HAP-1 (cell line): Measurements from ENCODE around the gene FBXO9.

ENCODE experiments used
- DNase-seq, 2 experiments: peaks; one replicate each; pipeline ENCODE4 v3.0.0-alpha.2; 2016 to 2020; ENCODE audit warnings: low spot score in 2 of 2
- H3K27me3 ChIP-seq: fragments of 250-450 bp; sonication (Bioruptor Pico); 2 replicates; pipeline ENCODE4 v1.5.1; 2020; ENCODE audit warnings: low read depth, mild to moderate bottlenecking, moderate library complexity
- H3K36me3 ChIP-seq: fragments of 250-450 bp; sonication (Bioruptor Pico); replicated peaks from 2 replicates; pipeline ENCODE4 v1.5.1; 2020; ENCODE audit warnings: mild to moderate bottlenecking
- H3K4me1 ChIP-seq: fragments of 250-450 bp; sonication (Bioruptor Pico); 2 replicates; pipeline ENCODE4 v1.5.1; 2020; ENCODE audit warnings: mild to moderate bottlenecking
- H3K4me3 ChIP-seq: fragments of 250-450 bp; sonication (Bioruptor Pico); 2 replicates; pipeline ENCODE4 v1.5.1; 2020; ENCODE audit warnings: mild to moderate bottlenecking, moderate library complexity
- H3K9me3 ChIP-seq: fragments of 250-450 bp; sonication (Bioruptor Pico); 2 replicates; pipeline ENCODE4 v1.5.1; 2020; ENCODE audit warnings: mild to moderate bottlenecking, moderate library complexity
- in situ Hi-C: fragments of 300-500 bp; cut with MboI; formaldehyde crosslinking; loops from 3 replicates; pipeline ENCODE4 v1.14.3; 2020; ENCODE audit warnings: low sequenced_read_pairs, inconsistent platforms, mixed read lengths

Gene FBXO9

DNA sequence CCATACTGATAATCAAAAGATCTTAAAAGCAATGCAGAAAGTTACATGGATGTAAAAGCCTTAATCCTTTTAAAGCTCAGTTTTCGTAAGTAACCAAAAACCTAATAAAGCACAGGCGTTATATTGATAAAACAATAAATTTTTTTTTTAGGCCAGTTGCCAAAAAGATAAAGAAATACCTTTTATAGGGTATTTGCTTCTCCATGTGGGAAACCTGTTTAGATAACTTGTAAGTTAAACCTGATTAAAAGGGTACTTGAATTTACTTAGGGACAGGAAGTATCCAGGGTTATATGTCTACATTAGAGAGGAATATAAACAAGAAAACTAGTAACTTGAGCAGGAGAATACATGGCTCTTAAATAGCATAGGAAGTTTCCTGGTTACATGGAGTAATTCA, 21.1 kb downstream of the FBXO9 start:
- in situ Hi-C loops: no loop called here

GRCh38 chr6:53089948-53090347, 24.7 kb downstream of the FBXO9 start:
- in situ Hi-C loops: no loop called here
- H3K4me3 ChIP-seq: no peak overlapping the region
- no peaks in the 10 kb centered on the region for H3K4me1 ChIP-seq
- DNase-seq: no peak
- no peaks in the 10 kb centered on the region for H3K9me3 ChIP-seq
- peaks cover 77% of the 10 kb centered on the region for H3K36me3 ChIP-seq
- H3K27me3 ChIP-seq: no peaks in the 10 kb centered on the region; the same call in 1 of the 2 replicates

More for the DNA sequence above, 21.1 kb downstream of the FBXO9 start:
- peaks cover 4% of the 10 kb centered on the region; the same call in 1 of the 2 replicates for H3K4me1 ChIP-seq
- H3K36me3 ChIP-seq: peaks cover 77% of the 10 kb centered on the region
- no peak overlapping the region for H3K4me3 ChIP-seq
- DNase-seq: no peak
- H3K27me3 ChIP-seq: no peaks in the 10 kb centered on the region
- H3K9me3 ChIP-seq: no peaks in the 10 kb centered on the region

DNA sequence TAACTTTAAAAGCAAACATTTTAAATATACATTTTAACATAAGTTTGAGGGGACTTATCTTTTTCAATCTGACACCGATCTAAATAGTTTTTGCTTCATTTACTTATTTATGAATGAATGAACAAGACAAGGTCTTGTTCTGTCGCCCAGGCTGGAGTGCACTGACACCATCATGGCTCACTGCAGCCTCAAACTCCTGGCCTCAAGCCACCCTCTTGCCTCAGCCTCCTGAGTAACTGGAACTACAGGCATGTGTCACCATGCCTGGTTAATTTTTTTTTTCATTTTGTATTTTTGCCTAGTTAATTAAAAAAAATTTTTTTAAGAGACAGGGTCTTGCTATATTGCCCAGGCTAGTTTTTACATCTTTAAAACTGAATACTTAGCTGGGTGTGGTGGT, 25.4 kb downstream of the FBXO9 start:
- no peak for DNase-seq
- in situ Hi-C loops: no loop called here

GRCh38 chr6:53095270-53095669, 30.1 kb downstream of the FBXO9 start:
- Histone ChIP-seq H3K36me3 (peaks cover 77% of the 10 kb centered on the region), H3K27me3 (no peaks in the 10 kb centered on the region; the same call in 1 of the 2 replicates), H3K9me3 (no peaks in the 10 kb centered on the region), H3K4me1 (peaks cover 5% of the 10 kb centered on the region), H3K4me3 (no peak overlapping the region)
- DNase-seq: no peak
- in situ Hi-C loops: no loop called here

More for the DNA sequence above, 25.4 kb downstream of the FBXO9 start:
- no peaks in the 10 kb centered on the region for H3K9me3 ChIP-seq
- H3K4me1 ChIP-seq: no peaks in the 10 kb centered on the region
- peaks cover 79% of the 10 kb centered on the region for H3K36me3 ChIP-seq
- no peaks in the 10 kb centered on the region; the same call in 1 of the 2 replicates for H3K27me3 ChIP-seq
- no peak overlapping the region for H3K4me3 ChIP-seq

DNA sequence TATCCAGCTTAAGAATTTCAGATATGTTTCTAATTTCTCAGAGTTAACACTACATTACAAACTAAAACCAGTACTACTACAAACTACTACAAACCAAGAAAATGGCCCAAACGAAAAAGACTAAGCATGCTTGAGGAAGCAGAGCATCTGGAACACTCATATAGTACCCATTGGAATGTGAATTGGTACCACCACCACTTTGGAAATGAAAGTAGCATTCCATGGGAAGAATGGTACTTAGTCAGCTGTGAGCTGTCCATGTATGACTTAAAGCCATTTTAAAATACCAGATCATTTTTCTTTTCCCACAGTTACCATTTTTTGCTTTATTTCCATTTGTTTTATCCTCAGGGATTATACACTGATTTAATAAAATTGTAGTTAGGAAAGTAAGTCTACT, 30.5 kb downstream of the FBXO9 start:
- no peaks in the 10 kb centered on the region; the same call in 1 of the 2 replicates for H3K27me3 ChIP-seq
- peaks cover 10% of the 10 kb centered on the region for H3K4me1 ChIP-seq

GRCh38 chr6:53100561-53100960, 35.4 kb downstream of the FBXO9 start:
- H3K27me3 ChIP-seq: no peaks in the 10 kb centered on the region
- peak; percentile 81 to 85 for DNase-seq
- peaks cover 37% of the 10 kb centered on the region for H3K36me3 ChIP-seq
- H3K9me3 ChIP-seq: no peaks in the 10 kb centered on the region
- peaks cover 16% of the 10 kb centered on the region for H3K4me1 ChIP-seq
- H3K4me3 ChIP-seq: no peak overlapping the region
- in situ Hi-C loops: no loop called here

More for the DNA sequence above, 30.5 kb downstream of the FBXO9 start:
- DNase-seq: no peak
- Histone ChIP-seq H3K4me3 (no peak overlapping the region), H3K36me3 (peaks cover 73% of the 10 kb centered on the region), H3K9me3 (no peaks in the 10 kb centered on the region)
- in situ Hi-C loops: no loop called here

- in situ Hi-C loops: no loop called here
- Histone ChIP-seq H3K4me1 (peaks cover 16% of the 10 kb centered on the region), H3K4me3 (no peak overlapping the region), H3K36me3 (peaks cover 33% of the 10 kb centered on the region), H3K9me3 (no peaks in the 10 kb centered on the region), H3K27me3 (no peaks in the 10 kb centered on the region)
- DNase-seq: peak; percentile 12 to 27
Observed at GRCh38 chr6:53101006-53101405, 35.8 kb downstream of the FBXO9 start.

DNA sequence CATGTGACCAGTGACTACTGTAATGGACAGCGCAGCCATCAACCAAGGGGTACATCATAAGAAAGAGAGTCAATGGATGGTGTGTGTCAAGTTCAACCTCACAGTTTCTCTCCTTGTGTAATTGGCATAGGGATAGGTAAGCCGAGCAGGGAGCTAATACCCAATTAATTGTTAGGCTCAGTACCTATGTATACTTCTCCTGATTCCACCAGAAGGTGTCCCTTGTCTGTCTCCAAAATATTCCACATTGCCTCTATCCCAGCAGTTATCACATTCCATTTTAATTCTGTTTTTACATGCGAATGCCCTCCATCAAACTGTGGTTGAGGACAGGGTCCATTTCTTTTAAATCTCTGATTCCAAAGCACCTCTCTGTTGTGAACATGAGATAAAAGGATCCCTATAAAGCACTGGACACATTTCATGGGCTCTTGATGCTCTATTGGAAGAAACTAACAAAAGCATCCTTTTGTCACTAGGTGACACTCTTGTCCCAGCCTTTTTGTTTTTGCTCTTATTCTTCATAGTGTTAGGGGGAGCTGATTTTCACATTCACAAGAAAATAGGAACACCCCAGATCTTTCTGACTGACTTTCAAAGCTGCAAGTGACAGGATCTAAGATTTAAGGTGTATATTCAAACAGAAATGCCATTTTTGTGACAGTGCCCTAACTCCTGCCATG, 38.9 kb downstream of the FBXO9 start:
- no peak for DNase-seq
- no peak overlapping the region for H3K4me3 ChIP-seq
- in situ Hi-C loops: no loop called here
- no peaks in the 10 kb centered on the region for H3K27me3 ChIP-seq
- peaks cover 16% of the 10 kb centered on the region for H3K4me1 ChIP-seq
- H3K36me3 ChIP-seq: peaks cover 10% of the 10 kb centered on the region
- H3K9me3 ChIP-seq: no peaks in the 10 kb centered on the region

DNA sequence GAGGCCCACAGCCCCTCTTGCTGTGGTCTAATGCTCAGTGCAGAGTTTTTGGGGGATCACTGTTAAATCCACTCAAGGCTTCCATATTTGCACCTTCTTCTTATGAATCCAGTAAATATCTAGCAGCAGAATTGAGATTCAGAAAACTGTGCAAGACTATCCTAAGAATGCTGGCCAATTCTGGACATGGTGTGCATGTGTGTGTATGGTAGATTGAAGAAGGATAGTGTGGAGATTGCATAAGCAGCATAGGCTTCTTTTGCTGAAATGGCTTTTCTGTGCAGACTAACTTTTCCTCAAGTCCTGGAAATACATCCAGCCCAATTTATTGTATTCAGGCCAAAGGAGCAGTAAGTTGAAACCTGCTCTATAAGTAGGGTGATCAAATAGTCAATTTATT, 39.7 kb downstream of the FBXO9 start:
- in situ Hi-C loops: no loop called here
- H3K36me3 ChIP-seq: peaks cover 10% of the 10 kb centered on the region
- no peak for DNase-seq
- H3K4me1 ChIP-seq: peaks cover 14% of the 10 kb centered on the region
- H3K27me3 ChIP-seq: no peaks in the 10 kb centered on the region
- H3K9me3 ChIP-seq: no peaks in the 10 kb centered on the region
- H3K4me3 ChIP-seq: no peak overlapping the region

DNA sequence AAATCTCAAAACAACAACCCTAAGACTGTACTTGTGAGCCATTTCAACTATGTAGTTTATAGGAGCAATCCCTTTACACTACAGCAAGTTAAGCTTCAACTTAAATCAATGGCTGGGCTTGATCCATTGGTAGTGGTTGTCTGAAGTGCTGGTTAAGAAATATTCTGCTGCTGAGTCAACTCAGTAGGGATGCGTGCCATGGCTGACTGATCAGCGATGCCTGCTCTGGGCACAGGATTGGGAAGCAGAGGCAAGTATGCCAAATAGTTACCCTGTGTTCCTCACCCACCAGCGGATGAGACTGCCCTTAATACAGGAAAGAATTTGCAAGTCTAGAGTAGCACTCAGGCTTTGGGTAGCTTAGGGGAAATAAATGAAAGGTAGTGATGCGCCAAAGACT, 41.9 kb downstream of the FBXO9 start:
- H3K36me3 ChIP-seq: peaks cover 5% of the 10 kb centered on the region; the same call in 1 of the 2 replicates
- H3K4me3 ChIP-seq: no peak overlapping the region
- no peaks in the 10 kb centered on the region for H3K9me3 ChIP-seq
- in situ Hi-C loops: no loop called here
- DNase-seq: no peak
- H3K27me3 ChIP-seq: no peaks in the 10 kb centered on the region
- no peaks in the 10 kb centered on the region for H3K4me1 ChIP-seq

DNA sequence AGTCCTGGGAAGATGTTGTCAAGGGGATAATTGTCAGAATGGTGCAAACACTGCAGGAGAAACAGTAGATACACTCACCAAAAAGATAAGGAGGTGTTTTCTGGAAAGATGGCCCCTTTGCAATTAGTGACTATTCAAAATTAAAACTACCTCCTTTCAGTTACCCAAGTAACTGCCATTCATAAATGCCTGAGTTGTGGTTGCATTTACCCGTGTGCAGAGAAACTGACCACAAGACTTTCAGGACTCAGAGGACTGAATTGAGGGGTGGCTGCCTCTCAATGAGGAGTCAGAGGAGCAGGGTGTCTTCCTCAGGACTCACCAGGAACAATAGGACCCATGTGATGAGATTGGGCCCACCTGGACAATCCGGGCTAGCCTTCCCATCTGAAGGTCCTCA, 44.4 kb downstream of the FBXO9 start:
- no peaks in the 10 kb centered on the region for H3K27me3 ChIP-seq
- DNase-seq: no peak
- H3K9me3 ChIP-seq: no peaks in the 10 kb centered on the region
- in situ Hi-C loops: no loop called here
- no peaks in the 10 kb centered on the region; the same call in 1 of the 2 replicates for H3K4me1 ChIP-seq
- H3K36me3 ChIP-seq: no peaks in the 10 kb centered on the region
- H3K4me3 ChIP-seq: no peak overlapping the region

- in situ Hi-C loops: no loop called here
- Histone ChIP-seq H3K36me3 (no peaks in the 10 kb centered on the region), H3K4me1 (no peaks in the 10 kb centered on the region; the same call in 1 of the 2 replicates), H3K9me3 (no peaks in the 10 kb centered on the region), H3K27me3 (no peaks in the 10 kb centered on the region), H3K4me3 (no peak overlapping the region)
- no peak for DNase-seq
Observed at GRCh38 chr6:53111865-53112264, 46.7 kb downstream of the FBXO9 start.

DNA sequence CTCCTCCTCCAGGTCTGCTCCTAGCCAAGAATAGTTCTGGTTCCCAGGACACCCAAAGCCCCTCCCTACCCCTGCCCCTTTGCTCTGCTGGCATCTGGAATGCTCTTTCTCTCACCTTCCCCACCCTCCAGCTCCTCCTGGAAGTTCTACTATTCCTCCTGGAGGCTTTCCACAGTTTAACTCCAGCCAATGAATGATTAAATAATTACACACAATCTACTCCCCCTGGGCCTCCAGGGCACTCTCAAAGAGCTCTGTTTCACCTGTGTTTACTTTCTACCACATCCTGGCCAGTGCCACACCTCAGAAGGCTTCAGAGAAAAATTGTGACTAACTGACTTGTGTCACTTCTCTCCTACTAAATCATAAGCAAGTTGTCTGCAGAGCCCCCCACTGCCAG, 47.2 kb downstream of the FBXO9 start:
- no peaks in the 10 kb centered on the region for H3K9me3 ChIP-seq
- H3K36me3 ChIP-seq: no peaks in the 10 kb centered on the region
- in situ Hi-C loops: no loop called here
- no peak for DNase-seq
- H3K4me3 ChIP-seq: no peak overlapping the region
- no peaks in the 10 kb centered on the region for H3K27me3 ChIP-seq
- H3K4me1 ChIP-seq: no peaks in the 10 kb centered on the region; the same call in 1 of the 2 replicates

DNA sequence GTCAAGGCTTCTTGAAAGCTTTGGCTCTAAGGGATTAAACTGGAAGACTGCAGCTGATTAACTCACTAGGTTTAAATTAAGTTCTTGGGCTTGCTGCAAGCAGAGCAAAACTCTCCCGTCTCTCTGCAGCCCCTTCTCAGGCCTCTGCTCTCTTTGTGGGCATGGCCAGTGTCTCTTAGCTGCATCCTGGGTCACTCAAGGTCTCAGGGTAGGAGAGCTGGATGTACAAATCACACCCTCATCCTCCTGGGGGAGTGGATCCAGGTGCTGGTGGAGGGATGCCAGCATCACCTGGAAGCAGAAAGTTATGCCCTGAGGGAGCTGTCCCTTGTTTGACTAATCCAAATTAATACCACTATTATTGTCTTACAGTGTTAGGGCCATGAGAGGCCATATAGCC, 47.7 kb downstream of the FBXO9 start:
- Histone ChIP-seq H3K4me3 (no peak overlapping the region), H3K4me1 (no peaks in the 10 kb centered on the region; the same call in 1 of the 2 replicates)

More for the DNA sequence above, 47.7 kb downstream of the FBXO9 start:
- H3K9me3 ChIP-seq: no peaks in the 10 kb centered on the region
- no peaks in the 10 kb centered on the region for H3K36me3 ChIP-seq
- H3K27me3 ChIP-seq: no peaks in the 10 kb centered on the region
- peak in 1 of 2 experiments; percentile 12 for DNase-seq
- in situ Hi-C loops: no loop called here
